IMR-90 (cell line): ENCODE results near the gene RSAD1. TPM values are rescaled to one million over a fixed set of nuclear protein-coding genes. Genes with fewer than 3 reads are reported as not detected.

Experiments used
- ATAC-seq: fragments of 200-7000 bp; cut with Tn5 transposase; 2 replicates; pipeline ENCODE4 v1.9.1; 2020; ENCODE audit warnings: low read depth, mild to moderate bottlenecking, moderate library complexity
- BruUV-seq: library from RNA; stranded (reverse); fragments of 400-500 nt; replicated peaks from 2 replicates; lab custom pipeline; 2021; lab: Mats Ljungman, UMichigan
- CTCF ChIA-PET: fragments of 300-600 bp; formaldehyde crosslinking; extraction: SDS; loops from one replicate; lab custom pipeline; 2021; ENCODE audit warnings: antibody characterized with exemption; lab: Yijun Ruan, JAX
- POLR2A ChIA-PET: fragments of 300-600 bp; sonication (Branson Sonifier 250); formaldehyde crosslinking; loops from one replicate; lab custom pipeline; 2022; ENCODE audit warnings: antibody characterized with exemption; ENCODE audit not compliant: unreplicated experiment; lab: Charles Lee
- DNase-seq: peaks from one replicate; pipeline ENCODE4 v3.0.0; 2013
- H2AFZ ChIP-seq: replicated peaks from 2 replicates; pipeline ENCODE3; 2013; ENCODE audit warnings: low read length, mild to moderate bottlenecking; ENCODE audit not compliant: poor library complexity
- H2AK5ac ChIP-seq: 2 replicates; pipeline ENCODE4 v1.6.1; 2013; ENCODE audit warnings: low read depth, low read length, inconsistent platforms
- H2AK9ac ChIP-seq: replicated peaks from 2 replicates; pipeline ENCODE3; 2013; ENCODE audit warnings: mild to moderate bottlenecking, low read depth, low read length, moderate library complexity; ENCODE audit not compliant: poor library complexity
- H2BK120ac ChIP-seq: 2 replicates; pipeline ENCODE4 v1.6.1; 2013; ENCODE audit warnings: low read depth, low read length, inconsistent platforms
- H2BK15ac ChIP-seq: 3 replicates; pipeline ENCODE4 v1.6.1; 2013; ENCODE audit warnings: low read depth, low read length, inconsistent platforms
- H2BK20ac ChIP-seq: 2 replicates; pipeline ENCODE4 v1.6.1; 2013; ENCODE audit warnings: low read depth, mild to moderate bottlenecking, inconsistent platforms, low read length, moderate library complexity
- H2BK5ac ChIP-seq: 2 replicates; pipeline ENCODE4 v1.6.1; 2013; ENCODE audit warnings: mild to moderate bottlenecking, low read depth, low read length, inconsistent platforms; ENCODE audit not compliant: poor library complexity, severe bottlenecking
- H3K14ac ChIP-seq: replicated peaks from 2 replicates; pipeline ENCODE4 v1.6.1; 2013; ENCODE audit warnings: low read depth, low read length, inconsistent platforms
- H3K18ac ChIP-seq: 2 replicates; pipeline ENCODE4 v1.6.1; 2013; ENCODE audit warnings: low read depth, low read length, control low read depth
- H3K23ac ChIP-seq: 2 replicates; pipeline ENCODE4 v1.6.1; 2013; ENCODE audit warnings: low read depth, low read length, inconsistent platforms
- H3K27ac ChIP-seq: 2 replicates; pipeline ENCODE4 v1.5.1; 2013; ENCODE audit warnings: mild to moderate bottlenecking, control low read depth, low read length; ENCODE audit not compliant: insufficient read depth
- H3K27me3 ChIP-seq: 2 replicates; pipeline ENCODE4 v1.6.1; 2013; ENCODE audit warnings: low read length; ENCODE audit not compliant: control insufficient read depth, insufficient read depth
- H3K36me3 ChIP-seq: 2 replicates; pipeline ENCODE4 v1.6.1; 2013; ENCODE audit warnings: low read length, mixed read lengths; ENCODE audit not compliant: control insufficient read depth, insufficient read depth
- H3K4ac ChIP-seq: 2 replicates; pipeline ENCODE4 v1.6.1; 2013; ENCODE audit warnings: low read depth, low read length, inconsistent platforms
- H3K4me1 ChIP-seq: 2 replicates; pipeline ENCODE4 v1.6.1; 2013; ENCODE audit warnings: low read length, mixed read lengths; ENCODE audit not compliant: control insufficient read depth, insufficient read depth
- H3K4me2 ChIP-seq: 2 replicates; pipeline ENCODE4 v1.6.1; 2013; ENCODE audit warnings: low read depth, mild to moderate bottlenecking, control low read depth, low read length, moderate library complexity
- H3K4me3 ChIP-seq: 2 replicates; pipeline ENCODE4 v1.5.1; 2013; ENCODE audit warnings: low read depth, mild to moderate bottlenecking, control low read depth, low read length, moderate library complexity; ENCODE audit not compliant: insufficient read depth
- H3K56ac ChIP-seq: 2 replicates; pipeline ENCODE4 v1.6.1; 2013; ENCODE audit warnings: low read length, inconsistent platforms; ENCODE audit not compliant: insufficient read depth; ENCODE audit errors: extremely low read depth
- H3K79me1 ChIP-seq, 2 experiments: 2 replicates each; pipeline ENCODE4 v1.6.1; 2013; ENCODE audit warnings: low read length in 2 of 2, inconsistent platforms in 1 of 2, low read depth in 1 of 2
- H3K9ac ChIP-seq: 2 replicates; pipeline ENCODE4 v1.6.1; 2013; ENCODE audit warnings: low read depth, low read length, control low read depth
- H3K9me1 ChIP-seq: 2 replicates; pipeline ENCODE4 v1.6.1; 2013; ENCODE audit warnings: low read length, inconsistent platforms; ENCODE audit not compliant: insufficient read depth
- H3K9me3 ChIP-seq: 2 replicates; pipeline ENCODE4 v1.6.1; 2013; ENCODE audit warnings: low read length; ENCODE audit not compliant: control insufficient read depth, insufficient read depth
- H4K20me1 ChIP-seq: 2 replicates; pipeline ENCODE4 v1.6.1; 2013; ENCODE audit warnings: low read length, inconsistent platforms; ENCODE audit not compliant: insufficient read depth
- H4K5ac ChIP-seq: 2 replicates; pipeline ENCODE4 v1.6.1; 2013; ENCODE audit warnings: mild to moderate bottlenecking, low read depth, low read length, control low read depth
- H4K8ac ChIP-seq, 2 experiments: 2 replicates each; pipeline ENCODE4 v1.6.1; 2013; ENCODE audit warnings: low read depth in 2 of 2, low read length in 2 of 2, control low read depth in 1 of 2, inconsistent platforms in 1 of 2
- H4K91ac ChIP-seq: 2 replicates; pipeline ENCODE4 v1.6.1; 2013; ENCODE audit warnings: low read depth, low read length, inconsistent platforms; ENCODE audit not compliant: insufficient read depth
- BHLHE40 ChIP-seq: fragments of 150-350 bp; IDR thresholded peaks from 2 replicates; pipeline ENCODE4 v1.6.1; 2016; ENCODE audit warnings: mild to moderate bottlenecking, low read depth, low read length
- CEBPB ChIP-seq: IDR thresholded peaks from 2 replicates; pipeline ENCODE4 v1.6.1; 2012; ENCODE audit warnings: low read depth, low read length, improper control_type of control experiment
- CHD1 ChIP-seq: IDR thresholded peaks from 2 replicates; pipeline ENCODE4 v1.6.1; 2012; ENCODE audit warnings: low read depth, low read length, improper control_type of control experiment
- CTCF ChIP-seq: conservative IDR thresholded peaks from 2 replicates; pipeline ENCODE4 v1.5.1; 2012; ENCODE audit warnings: mild to moderate bottlenecking, low read depth, low read length, improper control_type of control experiment
- FOS ChIP-seq: fragments of 150-350 bp; IDR thresholded peaks from 2 replicates; pipeline ENCODE4 v1.6.1; 2016; ENCODE audit warnings: low read depth, low read length
- MAFK ChIP-seq: IDR thresholded peaks from 2 replicates; pipeline ENCODE4 v1.6.1; 2012; ENCODE audit warnings: low read depth, low read length, improper control_type of control experiment
- MXI1 ChIP-seq: IDR thresholded peaks from 2 replicates; pipeline ENCODE4 v1.6.1; 2012; ENCODE audit warnings: low read depth, mild to moderate bottlenecking, low read length, moderate library complexity, borderline replicate concordance
- NFE2L2 ChIP-seq: fragments of 150-350 bp; IDR thresholded peaks from 2 replicates; pipeline ENCODE4 v1.6.1; 2016; ENCODE audit warnings: low read depth, mild to moderate bottlenecking, low read length
- POLR2A ChIP-seq: IDR thresholded peaks from 2 replicates; pipeline ENCODE4 v1.6.1; 2012; ENCODE audit warnings: mild to moderate bottlenecking, low read depth, low read length
- RAD21 ChIP-seq: IDR thresholded peaks from 2 replicates; pipeline ENCODE4 v1.6.1; 2012; ENCODE audit warnings: low read length, improper control_type of control experiment
- RCOR1 ChIP-seq: IDR thresholded peaks from 2 replicates; pipeline ENCODE4 v1.6.1; 2012; ENCODE audit warnings: mild to moderate bottlenecking, low read length, improper control_type of control experiment; ENCODE audit not compliant: insufficient replicate concordance
- RFX5 ChIP-seq: IDR thresholded peaks from 2 replicates; pipeline ENCODE4 v1.8.0; 2012; ENCODE audit warnings: low read depth, mild to moderate bottlenecking, low read length, moderate library complexity
- USF2 ChIP-seq: fragments of 150-350 bp; IDR thresholded peaks from 2 replicates; pipeline ENCODE4 v1.6.1; 2017; ENCODE audit warnings: mild to moderate bottlenecking, antibody characterized with exemption, low read length, low read depth
- WGBS, 2 experiments: methylation state at CpG; one replicate each; pipeline versions ENCODE4 v1.1.5 to v1.1.7; 2013; ENCODE audit warnings: missing lambda C conversion rate in 2 of 2; ENCODE audit not compliant: insufficient read length in 1 of 2; ENCODE audit errors: extremely low coverage in 2 of 2; 5-methylcytosine and 5-hydroxymethylcytosine counted together
- dilution Hi-C: fragments of 300-500 bp; cut with HindIII; formaldehyde crosslinking; loops from one replicate; pipeline ENCODE4 v1.14.3; 2018; ENCODE audit warnings: low sequenced_read_pairs; ENCODE audit not compliant: unreplicated experiment
- in situ Hi-C: fragments of 300-500 bp; cut with MboI; formaldehyde crosslinking; loops from 3 replicates; pipeline ENCODE4 v1.14.3; 2019; ENCODE audit warnings: low sequenced_read_pairs, inconsistent platforms, mixed read lengths
- intact Hi-C: fragments of 100-400 bp; cut with micrococcal nuclease; formaldehyde crosslinking; loops from 2 replicates; pipeline ENCODE4 v1.10.0; 2022
- polyA plus RNA-seq, 3 experiments: library from polyadenylated mRNA; depleted of rRNA; stranded (reverse); fragments of >200 nt; gene quantifications; 2 replicates each; pipeline ENCODE4 v1.2.3, GENCODE V29; 2012; ENCODE audit warnings: low replicate concordance in 1 of 3
- total RNA-seq: library from RNA; depleted of rRNA; stranded (reverse); fragments of >200 nt; gene quantifications from 2 replicates; pipeline ENCODE4 v1.2.3, GENCODE V29; 2012

Gene RSAD1
- total and polyA plus RNA-seq, 2 of the 4 experiments (the other 2 are of a cell fraction): 10.8 to 19.2 TPM

- dilution Hi-C loops: no loop called here
Observed at GRCh38 chr17:50465171-50465570, 13.5 kb upstream of the RSAD1 start.

More at GRCh38 chr17:50465171-50465570, 13.5 kb upstream of the RSAD1 start:
- no peak overlapping the region for H3K4me3 ChIP-seq
- no peak overlapping the region for H2AK5ac ChIP-seq
- intact Hi-C loops (no loop called here), in situ Hi-C loops (no loop called here)
- no peaks in the 10 kb centered on the region; the same call in 1 of the 2 replicates for H4K20me1 ChIP-seq
- WGBS, 2 experiments: no CpG with 5 or more reads among the region's 6 CpGs
- no peak overlapping the region for H2AK9ac ChIP-seq
- no peak overlapping the region for H2BK15ac ChIP-seq
- CTCF ChIA-PET: no interaction called here
- H4K8ac ChIP-seq: no peak overlapping the region
- no peak overlapping the region for H4K5ac ChIP-seq
- H2BK120ac ChIP-seq: no peak overlapping the region
- H3K27me3 ChIP-seq: peaks cover 25% of the 10 kb centered on the region
- H3K14ac ChIP-seq: no peak overlapping the region
- no peak overlapping the region for H3K23ac ChIP-seq
- H3K18ac ChIP-seq: no peak overlapping the region
- H3K9me1 ChIP-seq: 0 out of 2 replicates have a peak, but pooled peaks cover 3% of the 10 kb centered on the region
- POLR2A ChIA-PET: no interaction called here
- no peak overlapping the region for H2AFZ ChIP-seq
- DNase-seq (no peak), ATAC-seq (no peak)
- no peak overlapping the region for H2BK5ac ChIP-seq
- H3K9me3 ChIP-seq: no peaks in the 10 kb centered on the region
- H2BK20ac ChIP-seq: no peak overlapping the region
- H3K4me1 ChIP-seq: peaks cover 2% of the 10 kb centered on the region
- no peak overlapping the region for H3K9ac ChIP-seq
- no peak overlapping the region for H3K27ac ChIP-seq
- H3K56ac ChIP-seq: no peak overlapping the region
- BruUV-seq: no TSS peak
- H3K79me1 ChIP-seq: no peaks in the 10 kb centered on the region
- no peak overlapping the region for H3K4ac ChIP-seq
- no peak overlapping the region for H4K91ac ChIP-seq
- peaks cover 1% of the 10 kb centered on the region; the same call in 1 of the 2 replicates for H3K36me3 ChIP-seq
- no peak overlapping the region for H3K4me2 ChIP-seq
- TF ChIP-seq MAFK: no peak
- TF ChIP-seq CEBPB: no peak
- TF ChIP-seq RAD21: no peak
- no peak for TF ChIP-seq FOS
- no peak for TF ChIP-seq POLR2A
- no peak for TF ChIP-seq NFE2L2
- no peak for TF ChIP-seq BHLHE40
- no peak for TF ChIP-seq RFX5
- TF ChIP-seq CTCF: no peak
- no peak for TF ChIP-seq MXI1
- no peak for TF ChIP-seq RCOR1
- TF ChIP-seq USF2: no peak
- TF ChIP-seq CHD1: no peak
